Measurements from ENCODE around the gene UNC93B1.
"Not testable (repeated sequence)": the region's sequence is repeated elsewhere in the genome, so short reads cannot be mapped to it uniquely, and the experiment has no call there.

The UNC93B1 gene

GRCh38 chr11:67982255-67982857, 21.5 kb downstream of the UNC93B1 start:
- not testable (repeated sequence) for DNase-seq

- DNase-seq: not testable (repeated sequence)
Measured at GRCh38 chr11:67981226-67981625, 22.7 kb downstream of the UNC93B1 start.

GRCh38 chr11:67978766-67979418, 25.0 kb downstream of the UNC93B1 start:
- not testable (repeated sequence) for DNase-seq

- not testable (repeated sequence) for DNase-seq
Measured at GRCh38 chr11:67974746-67975145, 29.2 kb downstream of the UNC93B1 start.

GRCh38 chr11:67965830-67966348, 38.0 kb downstream of the UNC93B1 start:
- DNase-seq: not testable (repeated sequence)

GRCh38 chr11:67964746-67965145, 39.2 kb downstream of the UNC93B1 start:
- not testable (repeated sequence) for DNase-seq

- not testable (repeated sequence) for DNase-seq
Measured at GRCh38 chr11:67963879-67964278, 40.0 kb downstream of the UNC93B1 start.

GRCh38 chr11:67963217-67963616, 40.7 kb downstream of the UNC93B1 start:
- DNase-seq: not testable (repeated sequence)

GRCh38 chr11:67956236-67956635, 47.7 kb downstream of the UNC93B1 start:
- not testable (repeated sequence) for DNase-seq

- DNase-seq: peak; percentile 79
Measured at GRCh38 chr11:67955461-67956007, 48.4 kb downstream of the UNC93B1 start.

GRCh38 chr11:67954971-67955370, 48.9 kb downstream of the UNC93B1 start:
- DNase-seq: not testable (repeated sequence)

- not testable (repeated sequence) for DNase-seq
Measured at GRCh38 chr11:67954251-67954650, 49.6 kb downstream of the UNC93B1 start.

- DNase-seq: not testable (repeated sequence)
Measured at GRCh38 chr11:67950705-67951104, 53.2 kb downstream of the UNC93B1 start.

- DNase-seq: not testable (repeated sequence)
Measured at GRCh38 chr11:67947785-67948184, 56.1 kb downstream of the UNC93B1 start.

- DNase-seq: not testable (repeated sequence)
Measured at GRCh38 chr11:67946403-67946802, 57.5 kb downstream of the UNC93B1 start.

GRCh38 chr11:67943406-67943805, 60.5 kb downstream of the UNC93B1 start:
- DNase-seq: not testable (repeated sequence)
